ENCODE results near the gene PPARD.
"Not testable (repeated sequence)": the region's sequence is repeated elsewhere in the genome, so short reads cannot be mapped to it uniquely, and the experiment has no call there.

Gene PPARD

DNA sequence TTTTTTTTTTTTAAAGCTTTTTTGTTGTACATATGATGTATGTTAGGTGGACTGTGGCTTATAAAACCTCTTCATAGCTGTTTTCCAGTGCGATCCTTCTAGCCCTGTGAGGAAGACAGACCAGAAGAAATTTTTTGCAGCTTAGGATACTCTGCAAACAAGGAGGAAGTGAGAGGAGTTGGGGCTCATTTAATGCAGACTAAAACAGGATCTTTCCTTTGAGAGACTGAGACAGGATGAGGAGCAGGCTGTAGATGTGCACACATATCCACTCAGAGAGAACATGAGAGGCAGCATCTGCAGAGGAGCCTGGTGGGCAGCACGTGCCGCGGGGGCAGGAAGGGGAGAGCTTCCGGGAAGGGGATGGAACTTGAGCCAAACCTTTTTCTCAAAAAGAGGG lies 45.7 kb downstream of the PPARD start:
- DNase-seq: no peak

- DNase-seq: no peak
Measured at GRCh38 chr6:35388772-35389352, 46.5 kb downstream of the PPARD start.

- DNase-seq: not testable (repeated sequence)
Measured at GRCh38 chr6:35389386-35389785, 47.0 kb downstream of the PPARD start.

GRCh38 chr6:35391240-35391968 lies 49.0 kb downstream of the PPARD start:
- DNase-seq: no peak

DNA sequence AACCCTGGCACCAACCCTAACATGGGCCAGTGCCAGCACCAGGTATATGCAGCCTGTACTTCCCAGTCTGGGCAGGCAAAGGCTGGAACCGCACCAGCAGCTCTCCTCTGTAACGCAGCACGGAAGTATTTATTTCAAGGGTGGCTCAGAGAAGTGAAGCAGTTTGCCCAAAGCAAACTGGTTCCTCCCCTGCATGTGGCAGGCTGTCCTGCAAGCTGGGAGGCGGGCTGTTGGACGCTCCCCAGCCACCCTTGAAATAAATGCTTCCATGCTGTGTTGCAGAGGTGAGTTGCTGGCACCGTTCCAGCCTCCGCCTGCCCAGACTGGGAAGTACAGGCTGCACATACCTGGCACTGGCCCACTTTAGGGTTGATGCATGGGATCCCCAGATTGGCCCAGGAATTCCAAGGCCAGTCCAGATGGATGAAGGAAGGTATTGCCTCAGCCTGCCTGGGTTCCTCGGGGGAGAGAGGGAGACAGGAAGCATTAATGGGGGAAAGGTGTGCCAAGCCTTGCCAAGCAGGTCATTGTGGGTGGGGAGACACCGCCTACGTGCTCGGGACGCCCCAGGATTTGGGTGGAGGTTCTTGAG lies 49.8 kb downstream of the PPARD start:
- DNase-seq: no peak

- DNase-seq: no peak
Measured at GRCh38 chr6:35392773-35393672, 50.7 kb downstream of the PPARD start.

DNA sequence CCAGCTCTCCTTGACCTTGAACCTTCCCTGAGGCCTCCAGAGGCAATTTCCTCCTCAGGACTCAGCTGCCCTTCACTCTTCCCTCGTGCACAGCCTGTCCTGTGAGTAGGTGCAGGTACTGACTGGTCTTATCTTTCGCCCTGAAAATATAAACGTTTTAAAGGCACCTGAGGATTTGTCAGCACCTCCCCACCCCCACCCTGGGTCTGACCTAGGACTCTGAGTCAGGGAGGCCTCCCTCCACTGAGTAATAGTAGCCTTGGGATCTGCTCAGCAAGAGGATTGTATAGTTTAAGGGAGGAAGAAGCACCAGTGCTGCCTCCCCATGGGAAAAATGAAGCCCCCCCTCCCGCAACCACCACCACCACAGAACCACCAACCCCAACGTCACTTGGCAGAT lies 54.6 kb downstream of the PPARD start:
- DNase-seq: no peak

DNA sequence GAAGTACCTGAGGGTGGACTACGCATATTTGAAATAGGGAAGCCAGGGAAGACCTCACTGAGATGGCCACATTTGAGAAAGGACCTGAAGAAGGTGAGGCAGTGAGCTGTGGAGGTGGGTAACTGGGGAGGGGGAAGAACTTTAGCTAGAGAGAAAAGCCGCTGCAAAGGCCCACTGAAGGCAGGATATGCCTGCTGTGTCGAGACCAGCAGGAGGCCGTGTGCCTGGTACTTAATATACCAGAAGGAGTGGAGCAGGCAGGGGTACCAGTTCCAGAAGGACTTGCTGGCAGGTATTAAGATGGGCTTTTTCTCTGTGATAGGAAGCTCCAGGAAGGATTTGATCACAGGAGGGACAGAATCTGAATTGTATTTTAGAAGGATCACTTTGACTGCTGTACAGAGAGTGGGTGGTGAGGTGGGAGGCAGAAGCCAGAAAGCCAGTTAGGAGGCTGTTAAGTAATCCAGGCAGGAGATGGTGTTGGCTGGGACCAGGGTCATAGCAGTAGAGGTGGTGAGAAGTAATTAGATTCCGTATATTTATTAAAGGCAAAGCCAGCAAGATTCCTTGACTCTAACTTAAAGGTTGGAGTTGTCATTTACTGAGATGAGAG lies 55.6 kb downstream of the PPARD start:
- DNase-seq: no peak

DNA sequence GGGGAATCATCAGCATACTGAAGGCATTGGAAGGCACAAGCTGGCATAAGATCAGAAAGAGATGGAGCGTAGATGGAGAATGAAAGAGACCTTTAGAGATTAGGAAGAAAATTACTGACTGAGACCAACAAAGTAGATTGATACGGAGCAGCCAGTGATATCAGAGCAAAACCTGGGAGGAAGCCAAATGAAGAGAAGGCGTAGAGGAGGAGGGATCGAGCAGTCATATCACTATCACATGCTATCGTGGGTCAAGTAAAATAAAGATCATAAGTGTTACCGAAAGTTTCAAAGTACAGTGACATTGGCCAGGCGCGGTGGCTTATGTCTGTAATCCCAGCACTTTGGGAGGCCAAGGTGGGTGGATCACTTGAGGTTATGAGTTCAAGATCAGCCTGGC lies 56.2 kb downstream of the PPARD start:
- no peak for DNase-seq

GRCh38 chr6:35400111-35400510 lies 57.8 kb downstream of the PPARD start:
- DNase-seq: no peak

DNA sequence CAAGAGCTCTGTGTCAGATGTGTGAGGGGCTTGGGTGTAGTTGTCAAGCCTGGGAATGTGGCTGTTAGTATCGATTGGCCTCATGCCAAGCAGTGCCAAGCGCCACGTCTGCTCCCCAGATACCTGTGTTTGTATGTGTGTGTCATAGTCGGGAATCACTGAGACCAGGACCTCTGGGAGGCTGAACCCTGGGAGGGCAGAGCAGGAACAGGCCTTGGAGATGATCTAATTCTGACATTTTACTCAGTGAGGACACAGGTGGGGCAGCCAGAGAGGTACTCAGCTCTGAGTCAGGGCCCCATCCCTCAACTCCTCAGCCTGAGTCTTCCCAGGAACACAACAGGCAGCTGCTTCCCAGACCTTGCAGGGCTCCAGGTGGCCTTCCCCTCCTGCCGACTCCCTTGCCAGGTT lies 58.5 kb downstream of the PPARD start:
- DNase-seq: no peak

DNA sequence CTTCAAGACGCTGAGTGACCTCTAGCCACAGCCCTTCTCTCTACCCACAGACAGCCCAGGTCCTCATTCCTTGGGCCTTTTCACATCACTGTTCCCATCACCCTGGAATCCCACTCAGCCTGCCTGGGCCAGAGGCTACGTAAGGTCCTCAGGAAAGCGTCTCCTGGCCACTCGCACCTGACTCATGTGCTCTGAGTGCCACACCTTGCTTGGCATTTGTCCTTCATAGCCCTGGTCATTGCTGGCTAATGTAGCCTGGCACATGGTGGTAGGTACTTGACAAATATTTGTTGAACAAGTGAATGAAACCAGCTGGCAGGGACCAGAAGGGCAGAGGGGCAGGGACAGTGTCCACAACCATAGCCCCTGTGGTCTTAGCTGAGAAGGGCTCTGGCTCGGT lies 59.2 kb downstream of the PPARD start:
- DNase-seq: no peak

DNA sequence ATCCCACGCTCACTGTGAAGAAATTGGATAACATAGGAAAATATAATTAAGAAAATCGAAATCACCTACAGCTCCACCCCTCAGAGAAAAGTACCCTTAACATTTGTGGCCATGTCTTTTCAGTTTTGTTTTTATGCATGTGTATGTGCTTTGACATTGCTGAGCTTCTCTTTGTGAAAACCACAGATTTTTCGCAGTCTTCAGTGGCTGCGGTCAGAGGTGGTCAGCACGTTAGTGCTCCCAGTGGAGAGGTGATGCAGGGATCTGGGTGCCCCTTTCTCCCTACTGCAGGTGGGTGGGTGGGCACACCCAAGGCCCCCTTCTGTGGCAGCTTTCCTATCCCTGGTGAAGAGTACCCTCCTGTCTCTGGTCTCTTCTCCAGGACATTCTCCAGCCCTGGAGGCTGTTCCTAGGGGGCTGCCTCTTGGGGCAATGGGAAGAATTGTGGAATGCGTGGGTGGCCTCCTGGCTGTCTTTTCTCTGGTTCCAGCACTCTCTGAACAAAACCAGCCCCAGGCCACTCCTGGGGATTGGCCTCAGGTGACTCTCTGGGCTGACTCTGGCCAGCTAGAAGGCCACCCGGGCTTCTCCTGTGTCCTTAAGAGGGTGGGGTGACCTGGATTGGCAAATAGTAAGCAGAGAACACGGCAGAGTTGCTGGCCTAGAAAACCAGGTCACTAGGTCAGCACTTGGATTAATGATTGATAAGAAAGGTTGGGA lies 59.9 kb downstream of the PPARD start:
- DNase-seq: no peak

- DNase-seq: no peak
Measured at GRCh38 chr6:35402856-35403191, 60.5 kb downstream of the PPARD start.

DNA sequence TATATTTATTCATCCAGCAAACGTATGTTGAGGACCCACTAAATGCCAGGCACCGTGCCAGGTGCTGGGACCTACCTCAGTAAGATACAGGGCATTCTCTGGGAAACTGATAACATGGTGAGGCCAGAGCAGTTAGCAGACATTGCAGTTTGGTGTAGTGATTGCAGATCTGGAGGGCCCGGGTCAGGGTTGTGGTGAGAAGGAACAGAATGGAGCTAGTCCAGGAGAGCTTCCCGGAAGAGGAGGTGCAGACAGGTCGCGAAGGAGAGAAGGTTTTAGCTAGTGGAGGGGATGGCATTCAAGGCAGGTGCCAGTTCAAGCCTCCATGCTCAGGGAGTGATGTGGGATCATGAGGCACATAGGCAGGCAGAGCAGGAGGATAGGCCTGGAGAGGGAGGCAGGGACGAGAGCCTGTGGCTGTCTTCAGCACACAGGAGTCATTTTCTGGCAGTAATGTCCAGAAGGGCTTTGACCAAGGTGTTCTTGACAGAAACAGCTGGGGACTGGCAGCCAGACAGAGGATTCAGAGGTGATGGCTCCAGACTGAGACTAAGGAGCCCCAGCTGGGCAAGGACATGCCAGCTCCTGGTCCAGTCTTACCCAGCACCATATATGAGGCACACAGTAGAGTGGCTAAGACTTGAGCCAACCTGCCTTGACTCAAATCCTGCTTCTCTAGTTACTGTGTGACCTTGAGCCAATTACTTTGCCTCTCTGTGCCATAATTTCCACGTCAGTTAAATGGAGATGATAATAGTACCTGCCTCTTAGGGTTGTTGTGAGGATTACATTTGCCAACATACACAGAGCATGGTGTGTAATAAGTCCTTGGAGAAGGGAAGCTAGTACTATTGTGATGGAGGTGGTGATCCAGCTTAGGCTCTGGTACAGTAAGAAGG lies 61.4 kb downstream of the PPARD start:
- DNase-seq: no peak

DNA sequence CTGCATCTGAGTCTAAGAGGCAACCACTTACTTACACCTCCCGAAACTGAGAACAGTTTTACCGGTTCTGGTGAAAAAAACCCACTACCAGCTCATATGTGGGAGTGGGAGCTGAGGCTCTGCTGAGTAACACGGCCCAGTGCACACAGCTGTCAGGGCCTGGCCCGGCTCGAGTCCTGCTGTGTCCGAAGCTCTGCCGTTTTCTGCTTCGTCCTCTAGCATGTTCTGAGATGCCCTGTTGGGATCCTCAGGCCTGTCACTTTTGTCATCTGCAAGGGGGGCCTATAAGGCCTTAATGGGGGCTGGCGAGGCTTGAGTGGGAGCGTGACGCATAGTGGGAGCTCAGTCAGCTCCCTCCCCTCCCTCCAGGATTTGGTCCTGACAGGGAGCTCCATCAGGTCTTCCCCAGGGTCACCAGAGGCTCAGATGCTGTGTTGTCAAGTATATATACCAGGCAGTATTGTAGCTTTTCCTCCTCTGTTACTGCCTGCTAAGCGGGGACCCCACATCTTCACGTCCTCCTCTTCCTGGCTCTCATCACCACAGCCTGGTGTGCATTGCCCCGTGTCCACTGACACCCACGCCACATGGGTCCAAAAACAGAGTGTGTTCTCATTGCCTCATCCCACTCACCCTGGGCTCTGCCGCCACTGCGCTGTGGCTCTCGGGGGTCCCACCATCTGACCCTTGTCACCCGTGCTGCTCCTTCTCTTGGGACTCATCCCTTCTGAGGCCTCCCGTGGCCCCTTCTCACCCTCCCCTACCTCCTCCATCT lies 64.5 kb downstream of the PPARD start:
- no peak for DNase-seq

DNA sequence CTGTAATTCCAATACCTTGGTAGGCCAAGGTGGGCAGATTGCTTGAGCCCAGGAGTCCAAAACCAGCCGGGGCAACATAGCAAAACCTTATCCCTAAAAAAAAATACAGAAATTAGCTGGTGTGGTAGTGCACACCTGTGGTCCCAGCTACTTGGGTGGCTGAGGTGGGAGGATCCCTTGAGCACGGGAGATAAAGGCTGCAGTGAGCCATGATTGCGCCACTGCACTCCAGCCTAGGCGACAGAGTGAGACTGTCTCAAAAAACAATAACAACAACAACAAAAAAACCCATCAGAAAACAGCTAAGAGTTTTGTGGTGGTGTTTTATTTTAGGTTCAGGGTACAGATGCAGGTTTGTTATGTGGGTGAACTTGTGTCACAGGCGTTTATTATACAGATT lies 66.9 kb downstream of the PPARD start:
- DNase-seq: no peak

DNA sequence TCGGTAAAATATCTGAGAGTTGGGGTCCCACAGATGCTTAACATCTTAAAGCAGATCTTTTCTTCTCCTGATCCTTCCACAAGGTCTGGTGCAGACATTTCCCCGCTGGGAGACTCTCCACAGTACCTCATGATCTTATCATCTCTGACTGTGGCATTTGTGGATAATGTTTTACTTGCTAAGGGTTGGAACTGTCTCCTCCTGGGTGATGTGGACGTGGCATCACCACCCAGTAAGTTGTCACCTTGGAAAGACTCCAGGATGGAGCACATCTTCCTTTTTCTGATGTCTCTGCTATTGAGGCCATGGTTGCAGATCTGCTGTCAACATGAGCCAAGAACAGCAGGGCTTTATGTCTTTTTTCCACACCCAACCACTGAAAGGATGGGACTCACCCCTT lies 67.8 kb downstream of the PPARD start:
- DNase-seq: no peak

- DNase-seq: no peak
Measured at GRCh38 chr6:35411066-35411465, 68.7 kb downstream of the PPARD start.

- no peak for DNase-seq
Measured at GRCh38 chr6:35412102-35412501, 69.7 kb downstream of the PPARD start.

DNA sequence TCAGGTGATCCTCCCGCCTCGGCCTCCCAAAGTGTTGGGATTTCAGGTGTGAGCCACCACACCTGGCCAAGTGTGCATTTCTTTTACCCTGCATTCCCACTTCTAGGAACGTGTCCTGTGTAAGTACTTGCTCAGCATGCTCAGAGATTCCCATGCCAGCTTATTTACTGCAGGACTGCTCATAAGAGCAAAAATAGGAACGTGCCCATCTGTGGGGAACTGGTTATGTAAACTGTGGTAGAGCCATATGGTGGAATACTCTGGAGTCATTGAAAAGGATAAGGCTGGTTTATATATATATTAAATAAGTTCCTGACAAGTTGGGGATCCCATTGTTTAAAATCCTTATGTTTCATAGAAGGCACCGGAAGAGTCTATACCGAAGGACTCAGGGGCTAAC lies 71.6 kb downstream of the PPARD start:
- DNase-seq: no peak
